ENCODE data around the gene LRRC40.
A peak's percentile ranks its signal among the peaks of the same experiment; 100 is the strongest.
"Not testable (repeated sequence)": the region's sequence is repeated elsewhere in the genome, so short reads cannot be mapped to it uniquely, and the experiment has no call there.

LRRC40 gene

DNA sequence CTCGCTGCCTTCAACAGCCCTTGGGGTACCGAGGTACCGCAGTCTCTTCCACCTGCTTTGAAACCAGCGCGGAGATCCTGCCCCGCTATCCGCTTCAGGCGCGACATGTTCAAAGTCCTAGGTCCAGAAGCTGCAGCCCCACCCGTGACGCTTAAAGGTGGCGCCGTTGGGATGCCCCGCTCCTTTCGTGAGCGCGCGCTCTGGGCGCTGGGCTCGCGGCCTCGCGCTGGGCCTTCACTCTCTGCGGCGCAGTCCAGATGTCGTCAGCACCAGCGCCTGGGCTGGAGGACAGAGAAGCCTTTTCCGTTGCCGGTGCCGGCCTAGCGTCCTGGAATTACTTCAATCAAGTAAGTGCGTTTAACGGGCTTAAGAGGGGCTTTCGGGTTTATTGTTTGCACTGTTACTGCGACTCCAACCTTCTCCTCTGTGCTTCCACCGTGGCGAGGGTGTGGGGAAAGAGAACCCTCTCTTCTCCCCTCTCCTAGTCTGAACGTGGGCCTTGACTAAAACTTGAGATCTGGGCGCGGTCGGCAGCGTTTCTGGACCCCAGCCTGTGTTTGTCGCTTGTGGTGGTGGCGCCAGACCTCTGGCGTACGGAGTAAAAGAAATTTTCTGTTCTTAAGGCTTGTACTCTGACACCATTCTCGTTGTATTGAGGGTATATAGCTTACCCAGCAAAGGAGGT is at the start of gene LRRC40:
TSS of gene LRRC40 (minus strand) at position 146 of the 685 bp plus-strand sequence. CDS start at position 107, 39 bp downstream.
- DNase-seq (ENCODE audit: low spot score), result peak; percentile 94

DNA sequence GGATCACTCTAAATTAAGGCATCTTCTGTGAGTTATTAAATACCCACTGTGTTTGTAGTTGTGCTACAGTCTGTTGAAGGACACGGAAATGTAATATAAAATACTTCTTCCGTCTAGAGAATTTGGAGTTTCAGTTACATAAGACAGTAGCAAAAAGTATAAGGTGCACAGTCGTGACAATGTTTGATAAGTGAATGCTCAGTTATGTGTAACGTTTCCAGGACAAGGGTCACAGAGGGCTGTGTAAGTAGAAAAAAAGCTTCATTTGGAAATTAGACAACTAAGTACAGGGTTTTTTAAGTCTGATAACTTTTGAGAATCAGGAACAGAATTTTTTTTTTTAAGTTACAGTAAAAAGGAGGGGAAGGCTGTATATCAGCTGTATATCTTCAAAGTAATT is 43.4 kb upstream of the LRRC40 start:
- no peak for DNase-seq (ENCODE audit: low spot score)

DNA sequence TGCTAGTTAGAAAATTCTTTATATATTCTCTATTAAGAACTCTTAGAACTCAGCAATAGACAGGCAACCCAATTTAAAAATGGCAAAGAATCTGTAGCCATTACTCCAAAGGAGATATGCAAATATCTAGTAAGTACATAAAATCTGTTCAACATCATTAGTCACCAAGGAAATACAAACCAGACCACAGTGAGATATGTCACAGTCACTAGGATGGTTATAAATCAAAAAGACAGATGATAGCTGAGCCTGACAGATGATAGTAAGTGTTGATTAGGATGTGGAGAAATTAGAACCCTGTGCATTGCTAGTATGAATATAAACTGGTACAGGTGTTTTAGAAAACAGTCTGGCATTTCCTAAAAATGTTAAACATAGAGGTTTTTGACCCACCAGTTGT is 42.4 kb upstream of the LRRC40 start:
- no peak for DNase-seq (ENCODE audit: low spot score)

DNA sequence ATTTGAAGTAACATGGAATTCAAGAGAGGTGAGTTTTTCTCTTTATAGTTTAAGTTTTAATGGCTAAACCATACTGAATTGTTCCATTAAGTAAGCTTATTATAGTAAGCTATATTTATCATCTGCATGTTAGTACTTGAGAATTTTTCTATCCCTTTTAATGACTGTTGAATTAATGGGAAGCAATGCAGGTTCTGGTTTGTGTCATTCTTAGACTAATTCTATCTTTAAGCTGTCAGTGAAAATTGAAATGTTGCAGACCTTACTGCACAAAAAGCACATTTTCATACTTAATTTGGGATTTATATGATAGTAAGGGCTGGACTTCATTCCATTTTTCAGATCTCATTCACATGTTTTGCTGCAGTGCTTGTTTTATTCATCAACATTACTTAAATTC is 41.7 kb upstream of the LRRC40 start:
- DNase-seq (ENCODE audit: low spot score), result no peak

DNA sequence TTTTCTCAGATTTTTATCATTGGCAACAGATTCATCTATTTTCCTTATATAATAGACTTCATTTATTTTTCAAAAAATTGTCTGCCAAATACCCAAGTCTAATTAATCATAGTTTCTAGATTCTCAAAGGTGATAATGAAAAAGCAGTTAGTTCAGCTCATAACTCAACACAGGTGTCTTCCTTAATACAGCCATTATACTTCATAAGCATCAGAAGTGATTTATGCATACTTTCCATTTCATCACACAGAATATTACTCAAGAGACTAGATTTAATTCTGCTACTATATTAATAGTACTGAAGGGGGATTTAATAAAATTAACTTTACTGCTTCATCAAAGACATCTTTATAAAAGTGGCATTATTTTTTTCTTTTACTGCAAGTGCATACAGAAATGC is 34.6 kb upstream of the LRRC40 start:
- no peak for DNase-seq (ENCODE audit: low spot score)

DNA sequence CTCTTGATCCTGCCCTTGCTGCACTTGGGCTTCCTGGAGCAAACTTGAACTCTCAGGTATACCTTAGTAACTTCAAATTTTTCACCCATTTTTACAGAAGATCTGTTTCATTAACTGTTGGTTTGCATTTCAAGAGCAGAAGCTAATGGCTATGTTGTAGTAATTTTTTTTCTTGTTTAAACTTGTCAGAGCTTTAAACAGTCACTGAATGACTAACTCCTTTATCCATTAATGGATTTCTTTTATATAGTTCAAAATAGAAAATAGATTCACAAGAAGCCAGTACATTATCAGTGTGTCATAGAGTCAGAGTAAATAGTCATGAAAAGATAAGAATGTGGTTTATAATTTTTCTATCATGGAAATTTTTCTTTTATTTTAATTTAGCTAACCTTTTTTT is 29.4 kb upstream of the LRRC40 start:
- DNase-seq (ENCODE audit: low spot score), result no peak

DNA sequence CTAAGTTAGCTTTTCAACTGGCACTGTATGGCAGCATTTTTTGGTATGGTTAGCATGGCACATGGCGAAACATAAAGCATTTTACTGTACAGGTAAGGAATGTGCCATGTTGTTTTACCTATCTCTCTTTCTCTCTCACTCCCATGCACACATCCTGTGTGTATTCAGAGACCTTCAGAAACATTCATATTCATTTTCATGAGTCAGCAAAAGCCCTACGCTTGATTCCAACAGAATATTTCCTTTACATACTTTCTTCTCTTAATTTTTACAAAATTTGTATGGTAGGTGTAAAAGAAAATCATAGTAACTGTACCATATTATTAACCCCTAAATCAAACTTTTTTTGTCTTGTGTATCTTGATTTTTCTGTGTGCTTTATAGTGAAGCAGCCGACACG is 26.1 kb upstream of the LRRC40 start:
- DNase-seq (ENCODE audit: low spot score), result no peak

DNA sequence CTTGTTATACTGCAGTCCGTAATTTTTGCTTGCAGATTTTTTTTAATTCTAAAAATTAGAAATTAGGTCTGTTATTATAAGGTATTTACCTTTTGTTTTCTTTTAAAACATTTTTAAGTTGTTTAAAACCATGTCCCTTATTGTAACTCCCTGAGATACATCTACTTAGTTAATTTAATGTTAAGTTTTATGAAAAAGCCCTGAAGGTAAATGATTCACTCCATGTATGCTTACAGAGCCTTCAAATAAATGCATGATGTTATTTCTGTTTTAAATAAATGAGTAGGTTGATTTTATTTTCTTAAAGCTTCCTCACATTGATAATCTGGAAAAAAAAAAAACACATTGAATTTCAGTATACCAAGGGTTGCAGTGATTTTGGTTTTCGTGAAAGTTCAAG is 23.3 kb upstream of the LRRC40 start:
- DNase-seq (ENCODE audit: low spot score), result no peak

DNA sequence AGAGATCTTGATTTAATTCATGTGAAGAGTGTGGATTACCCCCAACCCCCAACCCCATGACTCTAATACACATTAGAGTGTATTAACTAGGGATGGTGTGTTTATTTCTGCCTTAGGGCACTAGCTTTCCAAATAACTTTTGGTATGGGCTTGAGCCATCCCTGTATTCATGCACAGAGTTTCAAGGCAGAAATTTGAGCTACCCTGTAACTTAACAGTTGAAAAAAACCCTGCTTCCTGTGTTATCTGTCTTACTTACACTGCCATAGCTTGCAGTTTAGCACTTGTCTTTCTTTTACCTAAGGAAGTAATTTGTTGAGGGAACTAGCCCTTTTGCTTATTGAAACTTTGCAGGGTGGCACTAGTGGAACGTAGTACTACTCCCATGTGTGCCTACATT is 22.1 kb upstream of the LRRC40 start:
- DNase-seq (ENCODE audit: low spot score), result no peak

DNA sequence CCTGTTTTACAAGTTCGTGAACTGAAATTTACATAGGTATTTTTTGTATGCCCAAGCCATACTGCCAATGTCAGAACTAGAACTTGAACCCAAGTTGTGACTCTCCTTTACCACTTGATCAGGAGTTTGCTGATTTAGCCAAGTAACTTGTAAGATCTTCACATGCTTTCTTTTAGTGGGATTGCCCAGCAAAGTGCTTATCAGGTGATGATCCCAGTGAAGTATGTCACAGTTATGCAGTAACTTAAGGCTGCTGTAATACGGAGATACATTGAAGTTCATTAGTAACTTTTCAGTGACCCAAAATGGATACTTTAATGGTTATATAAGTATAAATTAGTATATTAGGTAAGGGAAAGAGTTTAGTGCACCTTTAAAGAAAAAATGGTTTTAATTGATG is 19.6 kb upstream of the LRRC40 start:
- no peak for DNase-seq (ENCODE audit: low spot score)

DNA sequence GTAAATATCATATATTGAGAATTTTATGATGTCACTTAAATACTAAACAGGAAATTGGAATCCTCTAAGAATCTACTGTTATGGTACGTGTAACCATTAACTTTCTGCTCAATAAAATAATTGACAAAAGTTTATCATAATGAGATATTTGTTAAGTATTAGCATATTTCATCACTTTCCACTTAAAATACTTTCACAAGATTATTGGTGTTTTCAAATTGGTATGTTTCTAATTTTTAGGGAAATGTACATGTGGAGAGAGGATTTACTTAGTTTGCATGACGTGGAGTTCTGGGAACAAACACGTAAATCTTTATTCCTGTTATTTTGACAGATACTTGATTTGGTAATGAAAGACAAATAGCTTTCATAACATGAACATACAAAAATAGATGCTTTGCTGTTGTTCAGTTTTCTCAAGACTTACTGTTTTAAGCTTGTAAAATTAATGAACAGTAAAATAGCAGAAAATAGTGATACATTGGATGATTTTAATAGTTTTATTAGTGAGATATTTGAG is 17.4 kb upstream of the LRRC40 start:
- no peak for DNase-seq (ENCODE audit: low spot score)

DNA sequence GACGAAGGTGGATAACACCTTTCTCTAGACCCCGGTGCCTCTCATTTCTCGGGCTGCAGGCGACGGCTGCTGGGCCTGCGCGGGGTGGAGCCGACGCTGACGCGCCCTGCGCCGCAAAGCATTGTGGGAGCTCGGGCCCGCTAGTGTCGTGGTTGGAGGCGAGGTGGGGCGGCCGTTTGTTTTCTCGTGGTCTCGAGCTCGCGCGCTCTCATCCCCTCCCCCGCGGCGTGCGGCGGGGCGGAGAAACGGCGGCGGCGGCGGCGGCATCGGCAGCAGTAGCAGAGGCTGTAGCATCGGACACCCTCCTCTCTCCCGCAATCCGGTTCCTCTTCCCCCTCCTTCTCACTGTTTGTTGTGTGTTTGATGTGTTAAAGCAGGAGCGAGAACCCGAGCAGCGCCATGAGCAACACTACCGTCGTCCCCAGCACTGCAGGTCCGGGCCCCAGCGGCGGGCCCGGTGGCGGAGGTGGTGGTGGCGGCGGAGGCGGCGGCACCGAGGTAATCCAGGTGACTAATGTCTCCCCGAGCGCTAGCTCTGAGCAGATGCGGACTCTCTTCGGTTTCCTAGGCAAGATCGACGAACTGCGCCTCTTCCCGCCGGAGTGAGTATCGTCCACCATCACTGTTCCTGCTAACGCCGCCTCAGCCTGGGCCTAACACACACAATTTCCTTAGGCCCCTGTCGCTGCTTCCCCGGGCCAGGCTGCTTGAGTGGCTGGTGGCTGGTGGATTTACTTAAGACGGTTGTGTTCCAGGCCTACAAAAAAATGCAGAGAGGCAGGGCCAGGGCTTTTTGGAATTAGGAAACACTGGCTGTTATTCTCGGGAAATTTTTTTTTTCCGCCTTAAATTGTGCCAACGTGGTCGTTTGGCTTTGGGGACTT is 16.1 kb upstream of the LRRC40 start, which contains the start of gene SRSF11:
TSS of gene SRSF11 (plus strand) at position 143 of the 884 bp plus-strand sequence. CDS start at position 400, 257 bp downstream.
- DNase-seq (ENCODE audit: low spot score), result peak; percentile 92

DNA sequence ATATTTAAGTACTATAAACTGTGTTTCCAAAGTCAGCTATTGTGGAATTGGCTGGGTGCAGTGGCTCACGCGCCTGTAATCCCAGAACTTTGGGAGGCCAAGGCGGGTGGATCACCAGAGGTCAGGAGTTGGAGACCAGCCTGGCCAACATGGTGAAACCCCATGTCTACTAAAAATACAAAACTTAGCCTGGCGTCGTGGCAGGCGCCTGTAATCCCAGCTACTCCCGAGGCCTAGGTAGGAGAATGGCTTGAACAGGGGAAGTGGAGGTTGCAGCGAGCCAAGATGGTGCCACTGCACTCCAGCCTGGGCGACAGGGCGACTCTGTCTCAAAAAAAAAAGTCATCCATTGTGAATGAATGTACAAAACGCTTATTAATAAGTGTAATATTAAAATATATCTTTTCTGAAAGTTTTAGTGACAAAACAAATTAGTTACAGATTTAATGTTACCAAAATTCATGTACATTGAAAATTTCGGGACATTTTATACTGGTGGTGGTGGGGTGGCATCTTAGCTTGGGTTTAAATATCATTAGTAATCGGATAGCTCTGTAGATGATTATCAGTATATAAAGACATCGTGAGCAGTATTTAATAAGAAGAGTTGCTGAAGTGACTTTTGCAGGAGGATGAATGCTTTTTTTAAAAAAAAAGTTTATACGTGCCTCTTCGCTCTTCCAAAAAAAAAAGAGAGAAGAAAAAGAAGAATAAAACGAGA is 15.3 kb upstream of the LRRC40 start:
- DNase-seq (ENCODE audit: low spot score), result no peak

DNA sequence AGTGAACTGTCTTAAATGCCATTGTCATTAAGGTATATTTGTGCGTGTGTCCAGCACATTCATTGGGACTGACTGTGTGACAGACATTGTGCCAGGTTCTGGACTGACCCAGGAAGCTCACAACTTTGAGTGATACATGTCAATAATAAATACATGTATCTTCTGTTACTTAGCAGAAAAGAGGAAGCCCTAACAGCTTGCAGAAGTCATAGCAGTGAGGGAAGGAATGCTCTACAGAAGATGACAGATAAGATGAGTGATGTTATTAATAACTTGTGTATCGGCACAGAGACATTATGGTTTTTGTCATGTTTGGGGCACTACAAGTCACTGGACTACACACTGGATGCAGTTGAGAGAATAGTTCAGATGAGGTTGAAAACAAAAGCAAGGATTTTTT is 14.6 kb upstream of the LRRC40 start:
- DNase-seq (ENCODE audit: low spot score), result peak; percentile 9

DNA sequence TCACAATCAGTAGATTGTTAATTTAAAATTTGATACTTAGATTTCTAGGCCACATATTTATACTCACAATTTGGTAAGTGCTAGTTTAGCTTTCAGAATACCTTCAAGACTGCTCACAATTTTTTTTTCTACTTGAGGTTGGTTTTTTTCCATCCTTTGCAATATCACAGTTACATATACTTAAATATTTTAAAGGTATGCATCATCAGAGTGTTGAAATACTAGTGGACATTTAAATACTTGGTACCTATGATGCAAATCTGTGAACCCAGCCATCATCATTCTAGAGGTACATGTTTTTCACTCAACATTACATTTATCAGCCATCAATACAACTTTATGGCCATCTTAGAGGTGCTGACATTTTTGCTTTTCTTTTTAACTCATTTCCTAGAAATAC is 6.2 kb upstream of the LRRC40 start:
- no peak for DNase-seq (ENCODE audit: low spot score)

DNA sequence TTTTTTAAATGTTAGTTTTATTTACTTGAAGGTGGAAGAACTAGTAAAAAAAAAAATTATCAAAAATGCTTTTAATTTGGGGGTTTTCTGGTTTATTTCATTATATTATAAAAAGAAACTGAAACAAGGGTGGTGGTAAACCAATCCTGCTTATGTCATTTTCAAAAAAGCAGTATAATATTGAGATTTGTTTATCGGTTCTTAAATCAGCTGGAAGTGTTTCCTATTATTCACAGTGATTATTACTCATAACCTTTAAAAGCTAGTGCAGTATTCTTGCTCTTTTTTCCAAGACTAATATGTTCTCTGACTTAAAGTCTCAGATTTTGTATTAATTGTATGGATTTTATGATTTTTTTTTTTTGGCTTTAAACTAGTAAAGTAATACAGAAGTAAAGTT is 5.4 kb upstream of the LRRC40 start:
- no peak for DNase-seq (ENCODE audit: low spot score)

DNA sequence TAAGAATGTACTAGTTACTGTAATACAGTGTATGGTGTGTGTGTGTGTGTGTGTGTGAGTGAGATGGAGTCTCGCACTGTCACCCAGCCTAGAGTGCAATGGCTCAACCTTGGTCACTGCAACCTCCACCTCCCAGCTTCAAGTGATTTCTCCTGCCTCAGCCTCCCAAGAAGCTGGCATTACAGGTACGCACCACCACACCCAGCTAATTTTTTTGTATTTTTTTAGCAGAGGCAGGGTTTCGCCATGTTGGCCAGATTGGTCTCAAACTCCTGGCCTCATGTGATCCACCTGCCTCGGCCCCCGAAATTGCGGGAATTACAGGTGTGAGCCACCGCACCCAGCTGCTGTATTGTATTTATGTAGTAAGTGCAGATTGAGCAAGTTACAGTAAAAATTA is 2.9 kb upstream of the LRRC40 start:
- DNase-seq (ENCODE audit: low spot score), result no peak

DNA sequence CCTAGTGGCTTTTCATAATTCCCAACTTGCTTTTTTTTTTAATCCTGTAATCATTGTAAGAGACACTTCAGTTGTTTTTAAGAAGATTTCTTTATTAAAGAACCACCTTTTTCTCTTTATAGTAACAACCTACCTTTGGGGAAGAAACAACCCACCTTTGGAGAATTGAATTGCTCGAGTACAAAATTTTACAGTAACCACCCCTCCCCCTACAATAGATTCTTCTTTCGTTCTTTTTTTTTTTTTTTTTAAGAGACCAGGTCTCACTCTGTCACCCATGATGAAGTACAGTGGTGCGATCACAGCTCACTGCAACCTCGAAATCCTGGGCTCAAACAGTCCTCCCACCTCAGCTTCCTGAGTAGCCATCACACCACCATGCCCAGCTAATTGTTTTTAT is 2.1 kb upstream of the LRRC40 start:
- no peak for DNase-seq (ENCODE audit: low spot score)

DNA sequence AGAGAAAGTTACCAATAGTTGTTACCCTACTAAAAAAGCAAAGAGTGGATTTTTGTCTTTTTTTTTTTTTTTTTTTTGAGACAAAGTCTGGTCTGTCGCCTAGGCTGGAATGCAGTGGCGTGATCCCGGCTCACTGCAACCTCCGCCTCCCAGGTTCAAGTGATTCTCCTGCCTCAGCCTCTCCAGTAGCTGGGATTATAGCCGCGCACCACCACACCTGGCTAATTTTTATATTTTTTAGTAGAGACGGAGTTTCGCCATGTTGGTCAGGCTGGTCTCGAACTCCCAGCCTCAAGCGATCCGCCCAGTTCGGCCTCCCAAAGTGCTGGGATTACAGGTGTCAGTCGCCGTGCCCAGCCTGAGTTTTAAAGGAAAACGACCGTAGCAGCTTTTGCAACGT is 1.5 kb upstream of the LRRC40 start:
- DNase-seq (ENCODE audit: low spot score), result not testable (repeated sequence)

DNA sequence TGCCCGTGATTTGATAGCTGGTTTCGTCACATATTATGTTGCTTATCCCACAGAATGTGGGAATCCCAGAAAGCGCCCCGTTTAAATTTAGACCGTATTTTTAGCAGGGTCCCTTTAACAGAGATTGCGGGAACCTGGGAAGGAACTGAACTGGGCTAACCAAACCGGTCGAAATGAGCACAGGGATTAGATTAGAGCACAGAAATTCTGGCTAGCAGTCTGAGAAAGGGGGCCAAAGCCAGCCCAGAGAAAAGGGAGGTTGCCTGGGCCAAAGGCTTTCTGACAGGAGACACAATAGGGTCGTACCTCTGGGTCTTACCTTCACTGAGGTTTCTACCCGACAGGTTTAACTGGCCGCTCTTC is 327 bp downstream of the LRRC40 start:
- no peak for DNase-seq (ENCODE audit: low spot score)

DNA sequence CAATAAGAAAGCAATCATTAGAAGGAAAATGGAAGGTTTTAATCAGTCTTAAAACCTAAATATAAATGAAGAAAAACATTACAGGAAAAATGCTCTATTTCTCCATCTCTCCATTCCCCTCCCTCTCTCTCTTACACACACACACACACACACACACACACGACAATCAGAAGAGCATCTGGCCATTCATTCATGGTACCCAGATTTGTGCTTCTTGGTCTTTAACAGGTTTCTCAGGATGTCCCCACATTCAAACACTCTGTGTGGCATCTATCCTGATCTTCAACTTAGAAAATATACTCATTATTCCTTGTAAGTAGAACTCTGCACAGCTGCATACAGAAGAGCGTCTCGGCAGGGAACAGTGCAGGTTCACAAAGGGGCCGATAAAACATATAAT is 779 bp downstream of the LRRC40 start:
- no peak for DNase-seq (ENCODE audit: low spot score)

DNA sequence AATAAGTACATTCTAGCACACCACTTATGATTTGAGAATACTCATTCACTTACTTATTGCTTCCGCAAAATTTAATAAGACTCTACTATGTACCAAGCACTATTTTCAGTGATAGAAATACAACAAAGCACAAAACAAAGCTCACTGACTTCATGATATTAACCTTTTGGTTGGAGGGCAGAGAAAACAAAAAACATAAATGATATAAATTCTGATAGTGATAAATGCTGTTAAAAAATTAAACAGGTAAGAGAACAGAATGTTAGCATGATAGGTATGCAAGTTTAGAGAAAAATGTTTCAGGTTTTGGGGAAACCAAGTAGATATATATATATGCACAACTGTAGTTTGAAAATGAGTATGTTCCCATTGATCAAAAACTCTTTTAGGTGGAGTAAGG is 1.2 kb downstream of the LRRC40 start:
- no peak for DNase-seq (ENCODE audit: low spot score)

Measured in germinal center (tissue), 1 donor.